CD4-positive, alpha-beta T cell treated with Interleukin-17A for 1 hour (primary cell): Measurements from ENCODE around the gene OSBPL2.

Experiments
- DNase-seq: peaks from one replicate; pipeline ENCODE4 v3.0.0-alpha.2; 2020

OSBPL2 gene

DNA sequence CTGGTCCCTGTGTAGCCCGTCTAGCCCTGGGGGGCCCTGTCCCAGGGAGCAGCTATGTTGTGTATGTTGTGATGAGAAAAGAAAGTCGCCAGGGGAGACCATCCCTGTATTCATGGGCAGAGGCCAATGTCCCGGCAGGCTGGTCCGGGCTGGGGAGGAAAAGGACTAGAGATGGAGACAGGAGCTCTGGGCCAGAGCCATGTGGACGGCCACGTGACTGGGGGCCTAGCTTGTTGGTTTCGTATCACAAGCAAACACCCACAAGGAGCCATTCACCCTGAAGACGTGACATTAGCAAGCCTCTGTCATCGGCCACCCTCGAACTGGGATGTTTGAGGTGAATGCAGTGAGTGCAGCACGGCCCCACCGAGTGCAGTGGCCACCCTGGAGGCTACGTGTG, 15.3 kb upstream of the OSBPL2 start:
- no peak for DNase-seq

DNA sequence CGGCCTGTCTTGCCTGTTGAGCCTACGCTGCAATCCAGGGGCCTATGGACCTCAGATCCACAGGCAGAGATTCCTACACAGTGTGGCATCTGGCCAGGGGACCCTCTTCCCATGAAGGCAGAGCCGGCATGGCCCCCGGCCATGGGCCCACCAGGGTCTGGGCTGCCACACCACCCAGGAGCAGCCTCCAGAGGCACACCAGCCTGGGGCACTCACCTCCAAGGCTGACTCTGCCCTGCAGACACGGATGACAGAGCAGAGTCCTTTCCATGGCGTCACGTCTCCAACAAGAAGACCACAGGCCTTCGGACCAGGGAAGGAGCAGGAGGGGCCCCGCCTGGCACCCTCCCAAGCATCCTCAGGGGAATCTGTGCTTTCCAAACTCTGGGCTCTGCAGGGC, 14.8 kb upstream of the OSBPL2 start:
- no peak for DNase-seq

GRCh38 chr20:62224113-62224855, 14.0 kb upstream of the OSBPL2 start:
- no peak for DNase-seq

GRCh38 chr20:62225026-62225425, 13.3 kb upstream of the OSBPL2 start:
- DNase-seq = no peak

GRCh38 chr20:62225820-62226635, 12.3 kb upstream of the OSBPL2 start:
- DNase-seq = no peak

- no peak for DNase-seq
Observed at GRCh38 chr20:62226707-62227590, 11.4 kb upstream of the OSBPL2 start.

DNA sequence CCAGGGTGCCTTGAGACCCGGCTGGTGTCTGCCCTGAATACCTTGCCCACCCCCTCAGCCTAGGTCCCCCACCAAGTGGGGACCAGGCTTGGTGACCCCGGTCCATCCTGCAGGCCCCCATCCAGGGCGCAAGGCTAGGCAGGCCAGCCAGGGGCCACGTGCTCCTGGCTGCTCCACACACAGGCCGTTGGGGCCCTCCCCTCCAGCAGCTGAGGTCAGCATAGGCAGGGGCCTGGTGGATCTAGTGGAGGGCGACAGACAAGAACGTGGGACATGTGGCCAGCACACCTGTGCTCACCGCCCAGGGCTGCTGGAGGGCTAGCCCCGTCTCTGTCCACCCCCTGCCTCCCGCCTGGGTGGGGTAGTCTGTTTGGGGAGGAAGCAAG, 10.7 kb upstream of the OSBPL2 start:
- no peak for DNase-seq

DNA sequence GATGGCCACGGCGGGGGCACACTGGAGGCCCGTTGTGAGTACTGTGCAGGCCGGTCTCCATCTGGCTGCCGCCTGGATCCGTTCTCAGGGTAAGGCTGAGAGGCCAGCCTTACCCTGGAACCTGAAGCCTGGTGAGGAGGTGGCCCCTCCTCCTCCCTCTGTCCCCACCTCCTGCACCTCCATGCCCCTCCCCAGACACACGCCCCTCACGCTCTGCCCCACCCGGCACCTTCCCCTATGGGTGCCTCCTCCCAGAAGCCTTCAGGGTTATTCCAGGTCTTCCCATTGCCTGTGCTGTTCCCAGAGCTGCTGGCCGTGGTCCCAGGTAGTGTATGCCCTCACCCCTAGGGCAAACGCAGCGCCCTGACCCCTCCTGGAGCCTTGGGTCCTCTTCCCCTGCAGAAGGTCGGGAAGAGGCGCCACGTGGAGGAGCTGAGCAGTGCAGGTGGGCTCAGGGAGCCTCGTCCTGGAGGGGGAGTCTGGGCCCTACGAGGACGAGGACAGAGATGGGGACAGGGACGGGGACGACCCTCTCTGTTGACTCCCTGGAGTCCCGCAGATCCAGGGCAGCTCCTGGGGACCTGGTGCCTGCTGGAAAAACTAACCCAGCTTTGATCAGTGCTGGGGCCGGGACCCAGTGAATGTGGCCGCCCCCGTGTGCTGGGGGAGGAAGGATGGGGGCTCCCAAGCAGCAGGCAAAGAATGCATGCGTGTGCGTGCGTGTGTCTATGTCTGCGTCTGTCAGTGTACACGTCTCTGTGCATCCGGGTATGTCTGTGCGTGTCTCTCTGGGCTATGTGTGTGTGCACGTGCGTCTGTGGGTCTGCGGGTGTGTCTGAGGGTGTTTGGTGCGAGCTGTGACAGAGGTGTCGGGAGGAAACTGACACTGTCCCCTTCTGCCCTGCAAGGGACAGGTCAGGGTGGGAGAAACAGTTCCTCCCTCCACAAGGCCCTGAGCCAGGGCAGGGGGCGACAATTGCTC, 10.1 kb upstream of the OSBPL2 start:
- DNase-seq = no peak

DNA sequence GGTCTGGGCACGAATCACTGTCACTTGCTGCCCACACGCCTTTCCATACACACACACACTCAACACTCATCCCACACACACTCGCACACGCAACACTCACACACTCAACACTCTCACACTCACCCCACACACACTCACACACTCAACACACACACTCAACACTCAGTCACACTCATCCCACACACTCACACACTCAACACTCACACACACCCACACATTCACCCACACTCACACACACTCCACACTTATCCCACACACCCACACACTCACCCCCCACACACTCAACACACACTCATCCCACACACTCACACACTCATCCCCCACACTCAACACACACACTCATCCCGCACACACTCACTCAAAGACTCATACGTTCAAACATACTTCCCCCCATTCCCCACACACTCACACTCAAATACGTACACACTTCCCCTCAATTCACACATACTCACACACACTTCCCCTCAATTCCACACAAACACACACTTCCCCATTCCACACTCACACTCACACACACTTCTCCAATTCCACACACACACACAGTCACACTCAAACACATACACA, 9.3 kb upstream of the OSBPL2 start:
- DNase-seq = no peak

DNA sequence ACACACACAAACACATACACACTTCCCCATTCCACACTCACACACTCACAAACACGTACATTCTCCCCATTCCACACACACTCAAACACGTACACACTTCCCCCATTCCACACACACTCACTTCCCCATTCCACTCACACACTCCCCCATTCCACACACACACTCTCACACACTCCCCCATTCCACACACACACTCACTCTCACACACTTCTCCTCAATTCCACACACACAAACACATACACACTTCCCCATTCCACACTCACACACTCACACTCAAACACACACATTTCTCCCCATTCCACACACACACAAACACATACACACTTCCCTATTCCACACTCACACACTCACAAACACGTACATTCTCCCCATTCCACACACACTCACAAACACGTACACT, 8.7 kb upstream of the OSBPL2 start:
- no peak for DNase-seq

DNA sequence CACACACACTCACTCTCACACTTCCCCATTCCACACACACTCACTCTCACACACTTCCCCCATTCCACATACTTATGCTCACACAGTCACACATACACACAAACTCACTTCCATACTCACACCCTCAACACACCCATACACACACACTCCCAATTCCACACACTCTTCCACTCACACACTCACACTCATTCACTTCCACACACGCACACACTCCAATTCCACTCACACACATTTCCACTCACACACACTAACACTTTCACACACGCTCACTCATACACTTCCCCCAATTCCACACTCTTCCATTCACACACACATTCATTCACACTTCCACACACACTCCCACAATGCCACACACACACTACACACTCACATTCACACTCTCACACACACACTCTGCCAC, 8.0 kb upstream of the OSBPL2 start:
- no peak for DNase-seq

- no peak for DNase-seq
Observed at GRCh38 chr20:62230696-62231095, 7.6 kb upstream of the OSBPL2 start.

DNA sequence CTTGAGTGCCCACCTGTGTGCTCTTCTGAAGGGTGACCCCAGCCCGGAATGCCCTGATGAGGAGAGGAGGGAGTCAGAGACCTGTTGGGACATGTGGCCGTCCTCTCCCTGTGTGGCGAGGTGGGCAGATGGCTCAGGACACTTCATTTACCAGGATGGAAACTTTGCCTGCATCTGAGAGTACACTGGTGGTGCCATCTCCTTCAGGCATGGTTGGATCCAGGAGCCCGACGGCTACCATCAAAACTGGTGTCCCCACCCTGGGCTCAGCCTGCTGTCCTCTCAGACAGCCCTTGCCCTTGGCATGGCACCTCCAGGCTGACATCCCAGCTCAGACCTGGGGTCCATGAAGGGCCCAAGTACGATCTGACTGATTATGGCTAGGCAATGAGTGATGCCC, 7.0 kb upstream of the OSBPL2 start:
- no peak for DNase-seq

DNA sequence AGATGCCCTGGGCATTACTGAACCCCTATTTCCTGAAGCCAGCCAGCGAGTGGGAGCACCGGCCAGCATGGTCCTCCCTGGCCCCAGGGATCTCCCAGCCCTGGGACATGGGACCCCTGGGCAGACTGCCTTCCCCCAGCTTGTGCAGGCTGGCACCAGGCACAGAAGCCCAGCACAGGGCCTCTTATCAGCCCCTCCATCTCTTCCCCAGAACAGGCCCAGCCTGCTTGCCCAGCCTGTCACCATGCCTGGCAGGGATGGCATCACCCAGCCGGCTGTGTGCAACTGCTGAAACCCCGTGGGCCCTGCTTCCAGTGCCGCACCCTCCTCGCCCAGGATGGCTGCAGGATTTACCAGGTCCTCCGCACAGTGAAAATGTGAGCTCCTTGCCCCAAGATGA, 6.1 kb upstream of the OSBPL2 start:
- DNase-seq = no peak

DNA sequence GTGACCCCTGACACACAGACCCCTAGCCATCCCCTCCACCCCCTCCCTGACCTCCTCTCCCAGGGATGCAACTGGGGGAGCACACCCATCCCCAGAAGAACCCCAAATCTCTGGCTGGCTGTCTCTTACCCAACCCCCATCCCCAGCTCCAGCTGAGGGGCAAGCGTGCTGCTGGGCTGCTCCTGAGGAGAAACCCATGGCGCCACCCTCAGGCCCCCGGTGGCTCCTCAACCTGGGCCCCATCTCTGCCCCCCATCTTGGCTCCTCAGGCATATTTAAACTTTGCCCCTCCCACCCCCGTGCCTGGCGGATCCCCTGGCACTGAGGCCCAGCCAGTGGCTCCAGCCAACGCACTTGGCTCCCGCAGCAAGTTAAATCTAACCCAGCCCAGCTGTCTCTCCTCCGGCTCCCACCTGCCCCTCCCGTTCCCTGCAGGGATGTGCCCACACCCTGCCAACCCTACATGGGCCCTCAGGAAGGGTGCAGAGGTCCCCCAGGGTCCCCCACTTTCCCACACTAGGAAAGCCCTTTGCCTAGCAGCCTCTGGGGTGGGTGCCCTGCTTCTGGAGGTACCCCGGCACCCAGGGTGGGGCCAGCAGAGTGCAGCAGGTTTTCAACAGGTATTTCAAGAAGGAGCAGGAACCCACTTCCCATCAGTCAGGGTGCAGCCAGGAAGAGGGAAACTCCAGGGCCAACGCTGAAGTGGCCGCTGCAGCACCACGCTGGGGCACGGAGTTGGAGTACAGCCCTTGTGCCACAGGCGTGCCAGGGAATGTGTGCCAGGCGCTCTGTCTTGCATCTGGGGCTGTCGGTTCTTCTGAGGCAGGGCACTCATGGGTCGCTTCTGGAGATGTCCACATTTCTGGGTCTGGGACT, 5.3 kb upstream of the OSBPL2 start:
- no peak for DNase-seq

- DNase-seq = no peak
Observed at GRCh38 chr20:62233684-62234083, 4.6 kb upstream of the OSBPL2 start.

GRCh38 chr20:62234339-62234738, 4.0 kb upstream of the OSBPL2 start:
- no peak for DNase-seq

DNA sequence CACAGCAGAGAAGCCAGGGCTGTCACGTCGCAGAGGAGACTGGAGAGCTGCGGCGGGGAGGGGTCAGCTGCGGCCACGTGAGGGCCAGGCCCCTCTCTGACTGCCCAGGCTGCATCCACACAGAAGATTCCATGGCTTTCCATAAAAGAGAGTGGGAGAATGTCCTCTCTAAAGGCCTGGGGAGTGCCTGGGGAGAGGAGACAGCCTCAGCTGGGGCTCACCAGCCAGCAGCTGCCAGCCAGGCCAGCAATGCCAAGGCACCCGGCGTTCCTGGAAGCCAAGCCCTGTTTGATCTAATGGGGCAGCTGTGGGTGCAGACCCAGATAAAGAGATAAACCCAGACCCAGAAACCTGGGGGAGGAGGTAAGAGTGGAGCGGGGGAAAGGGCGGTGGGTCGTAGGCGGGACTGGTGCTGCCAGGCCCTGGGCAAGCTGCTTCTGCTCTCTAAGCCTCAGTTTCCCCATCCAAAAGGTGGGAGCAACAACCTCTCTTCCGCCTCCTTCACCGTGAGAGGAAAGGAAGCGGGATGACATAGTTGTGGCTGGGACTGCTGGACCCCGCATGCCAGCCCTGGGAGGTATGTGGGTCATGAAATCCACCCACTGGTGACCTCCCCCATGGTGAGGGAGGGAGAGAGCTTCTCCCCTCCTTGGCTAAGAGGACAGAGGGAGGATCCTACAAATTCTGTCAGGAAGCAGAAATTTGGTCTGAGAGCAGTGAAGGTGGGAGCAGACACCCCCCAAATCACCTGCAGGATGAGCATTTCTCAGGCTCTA, 3.1 kb upstream of the OSBPL2 start:
- DNase-seq = no peak

- DNase-seq = no peak
Observed at GRCh38 chr20:62235777-62236157, 2.6 kb upstream of the OSBPL2 start.

- no peak for DNase-seq
Observed at GRCh38 chr20:62236200-62236599, 2.1 kb upstream of the OSBPL2 start.
